Fibroblast of lung (primary cell): ENCODE measurements around the gene MYRIP. TPM values are rescaled to one million over a fixed set of nuclear protein-coding genes. Genes with fewer than 3 reads are reported as not detected.

Source experiments
- DNase-seq, 2 donors: peaks; one replicate each; pipeline versions ENCODE4 v3.0.0 to v3.0.0-alpha.2; 2010; ENCODE audit warnings: low read depth in 2 of 2
- H2AFZ ChIP-seq: 2 replicates; pipeline ENCODE4 v1.5.1; 2012; ENCODE audit warnings: low read length, control low read depth, inconsistent platforms
- H3K27ac ChIP-seq: 2 replicates; pipeline ENCODE4 v1.5.1; 2011; ENCODE audit warnings: low read length, control low read depth; ENCODE audit not compliant: insufficient read depth
- H3K27me3 ChIP-seq: 2 replicates; pipeline ENCODE4 v1.5.1; 2011; ENCODE audit warnings: mild to moderate bottlenecking, low read length; ENCODE audit not compliant: control insufficient read depth, insufficient read depth
- H3K36me3 ChIP-seq: 2 replicates; pipeline ENCODE4 v1.5.1; 2011; ENCODE audit warnings: low read length; ENCODE audit not compliant: control insufficient read depth, insufficient read depth
- H3K4me1 ChIP-seq: 2 replicates; pipeline ENCODE4 v1.5.1; 2011; ENCODE audit warnings: low read length; ENCODE audit not compliant: control insufficient read depth, insufficient read depth; ENCODE audit errors: extremely low read depth
- H3K4me2 ChIP-seq: 2 replicates; pipeline ENCODE4 v1.5.1; 2011; ENCODE audit warnings: low read length, control low read depth; ENCODE audit not compliant: insufficient read depth; ENCODE audit errors: extremely low read depth
- H3K4me3 ChIP-seq, 4 experiments: fragments of 200-600 bp in 1 of 4; sonication (generic) in 1 of 4; replicated peaks in 1 of 4; 2 replicates each; pipeline ENCODE4 v1.5.1; 2011 to 2016; ENCODE audit warnings: low read length in 4 of 4, low read depth in 3 of 4, mild to moderate bottlenecking in 3 of 4, control low read depth in 2 of 4, inconsistent platforms in 1 of 4, mixed read lengths in 1 of 4; ENCODE audit not compliant: insufficient read depth in 1 of 4; ENCODE audit errors: control extremely low read depth in 1 of 4
- H3K79me2 ChIP-seq: 2 replicates; pipeline ENCODE4 v1.5.1; 2012; ENCODE audit warnings: mild to moderate bottlenecking, low read length, inconsistent platforms; ENCODE audit not compliant: control insufficient read depth, insufficient read depth
- H3K9ac ChIP-seq: 2 replicates; pipeline ENCODE4 v1.5.1; 2011; ENCODE audit warnings: mild to moderate bottlenecking, low read length, control low read depth; ENCODE audit not compliant: insufficient read depth
- H3K9me3 ChIP-seq: 2 replicates; pipeline ENCODE4 v1.5.1; 2012; ENCODE audit warnings: low read depth, low read length; ENCODE audit not compliant: control insufficient read depth, insufficient read depth
- H4K20me1 ChIP-seq: 2 replicates; pipeline ENCODE4 v1.5.1; 2011; ENCODE audit warnings: low read length; ENCODE audit not compliant: control insufficient read depth, insufficient read depth; ENCODE audit errors: extremely low read depth
- EZH2 ChIP-seq: IDR thresholded peaks from 2 replicates; pipeline ENCODE4 v1.5.1; 2012; ENCODE audit warnings: low read length, control low read depth, mild to moderate bottlenecking; ENCODE audit errors: missing control alignments
- polyA plus RNA-seq, 2 donors: library from polyadenylated mRNA; depleted of rRNA in 1 of 2; stranded (reverse) in 1 of 2; unstranded in 1 of 2; fragments of >200 nt; gene quantifications; 2 replicates each; pipeline ENCODE4 v1.2.1, GENCODE V29; 2011 to 2012; ENCODE audit warnings: missing spikeins in 1 of 2
- total RNA-seq: library from RNA; depleted of rRNA; stranded (reverse); fragments of >200 nt; gene quantifications from 2 replicates; pipeline ENCODE4 v1.2.1, GENCODE V29; 2014
- TF ChIP-seq, protein P1 (sequence below), 2 donors: IDR thresholded peaks in 1 of 2; conservative IDR thresholded peaks in 1 of 2; 1 replicate in 1 of 2; 2 replicates in 1 of 2; pipeline ENCODE4 v1.5.1; 2011 to 2012; ENCODE audit warnings: low read length in 2 of 2, control low read depth in 1 of 2, inconsistent platforms in 1 of 2, low read depth in 1 of 2, mild to moderate bottlenecking in 1 of 2

Gene MYRIP
- total and polyA plus RNA-seq, 2 donors (not counting 1 experiment from before 2014, with no cell fraction given): 0.02 TPM; not detected in 1

DNA sequence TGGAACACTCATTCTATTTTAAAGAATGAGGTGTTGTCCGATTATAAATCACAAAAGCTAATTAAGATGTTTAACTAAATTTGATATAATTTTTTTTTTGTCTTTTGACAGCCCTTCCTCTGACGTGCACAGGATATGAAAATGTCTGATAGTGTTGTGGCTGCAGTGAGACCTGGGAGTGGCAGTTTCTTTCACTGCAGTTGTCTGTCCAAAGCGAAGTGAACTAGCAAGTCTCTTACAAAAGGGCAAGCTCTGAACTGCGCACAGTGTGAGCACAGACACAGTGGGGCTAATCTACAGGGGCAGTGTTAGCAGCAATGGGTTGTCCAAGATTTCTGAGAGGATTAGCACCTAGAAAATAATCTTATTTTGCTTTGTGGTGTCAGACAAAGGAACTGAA is 29.1 kb upstream of the MYRIP start:
- TF ChIP-seq, protein P1, sequence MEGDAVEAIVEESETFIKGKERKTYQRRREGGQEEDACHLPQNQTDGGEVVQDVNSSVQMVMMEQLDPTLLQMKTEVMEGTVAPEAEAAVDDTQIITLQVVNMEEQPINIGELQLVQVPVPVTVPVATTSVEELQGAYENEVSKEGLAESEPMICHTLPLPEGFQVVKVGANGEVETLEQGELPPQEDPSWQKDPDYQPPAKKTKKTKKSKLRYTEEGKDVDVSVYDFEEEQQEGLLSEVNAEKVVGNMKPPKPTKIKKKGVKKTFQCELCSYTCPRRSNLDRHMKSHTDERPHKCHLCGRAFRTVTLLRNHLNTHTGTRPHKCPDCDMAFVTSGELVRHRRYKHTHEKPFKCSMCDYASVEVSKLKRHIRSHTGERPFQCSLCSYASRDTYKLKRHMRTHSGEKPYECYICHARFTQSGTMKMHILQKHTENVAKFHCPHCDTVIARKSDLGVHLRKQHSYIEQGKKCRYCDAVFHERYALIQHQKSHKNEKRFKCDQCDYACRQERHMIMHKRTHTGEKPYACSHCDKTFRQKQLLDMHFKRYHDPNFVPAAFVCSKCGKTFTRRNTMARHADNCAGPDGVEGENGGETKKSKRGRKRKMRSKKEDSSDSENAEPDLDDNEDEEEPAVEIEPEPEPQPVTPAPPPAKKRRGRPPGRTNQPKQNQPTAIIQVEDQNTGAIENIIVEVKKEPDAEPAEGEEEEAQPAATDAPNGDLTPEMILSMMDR (conservative IDR thresholded peaks at IDR 0.05 in 1 of 2, IDR thresholded peaks at IDR 0.05 in 1 of 2; ENCODE audit: low read depth in 1 of 2, low read length in 2 of 2): no peak
- TF ChIP-seq EZH2: no peak
- H3K36me3 ChIP-seq: no peaks in the 10 kb centered on the region
- no peak overlapping the region for H3K27ac ChIP-seq
- H3K9me3 ChIP-seq: no peaks in the 10 kb centered on the region
- no peaks in the 10 kb centered on the region for H3K27me3 ChIP-seq
- H3K4me3 ChIP-seq: no peak overlapping the region
- H3K9ac ChIP-seq: no peak overlapping the region
- H3K4me2 ChIP-seq: no peak overlapping the region
- no peaks in the 10 kb centered on the region for H3K79me2 ChIP-seq
- no peak overlapping the region for H2AFZ ChIP-seq
- H3K4me1 ChIP-seq: no peaks in the 10 kb centered on the region
- no peaks in the 10 kb centered on the region for H4K20me1 ChIP-seq
- no peak for DNase-seq

DNA sequence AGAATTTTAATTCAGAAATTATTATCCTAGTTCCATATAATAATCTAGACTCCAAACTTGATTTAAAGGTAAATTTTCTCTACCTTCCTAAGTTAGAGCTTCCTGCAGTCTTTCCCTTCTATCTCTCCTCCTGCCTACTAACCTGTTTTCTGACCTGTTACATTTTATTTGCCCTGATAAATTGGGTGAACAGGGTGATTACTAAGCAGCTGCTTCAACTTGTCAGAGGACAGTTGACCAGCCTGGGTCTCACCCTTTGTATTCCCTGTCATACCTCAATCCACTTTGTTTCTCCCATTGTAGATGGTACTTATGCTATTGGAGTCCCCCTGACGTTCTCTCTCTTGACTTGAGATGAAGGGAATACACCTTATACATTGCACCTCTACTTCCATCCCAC is 28.4 kb upstream of the MYRIP start:
- H3K79me2 ChIP-seq: no peaks in the 10 kb centered on the region
- H3K4me1 ChIP-seq: no peaks in the 10 kb centered on the region
- no peak overlapping the region for H3K27ac ChIP-seq
- H2AFZ ChIP-seq: no peak overlapping the region
- TF ChIP-seq EZH2: no peak
- TF ChIP-seq, protein P1 (conservative IDR thresholded peaks at IDR 0.05 in 1 of 2, IDR thresholded peaks at IDR 0.05 in 1 of 2; ENCODE audit: low read depth in 1 of 2, low read length in 2 of 2): no peak
- DNase-seq: no peak
- H3K4me3 ChIP-seq: no peak overlapping the region
- H3K9me3 ChIP-seq: no peaks in the 10 kb centered on the region
- H4K20me1 ChIP-seq: no peaks in the 10 kb centered on the region
- no peaks in the 10 kb centered on the region for H3K36me3 ChIP-seq
- no peak overlapping the region for H3K4me2 ChIP-seq
- no peak overlapping the region for H3K9ac ChIP-seq
- no peaks in the 10 kb centered on the region for H3K27me3 ChIP-seq

DNA sequence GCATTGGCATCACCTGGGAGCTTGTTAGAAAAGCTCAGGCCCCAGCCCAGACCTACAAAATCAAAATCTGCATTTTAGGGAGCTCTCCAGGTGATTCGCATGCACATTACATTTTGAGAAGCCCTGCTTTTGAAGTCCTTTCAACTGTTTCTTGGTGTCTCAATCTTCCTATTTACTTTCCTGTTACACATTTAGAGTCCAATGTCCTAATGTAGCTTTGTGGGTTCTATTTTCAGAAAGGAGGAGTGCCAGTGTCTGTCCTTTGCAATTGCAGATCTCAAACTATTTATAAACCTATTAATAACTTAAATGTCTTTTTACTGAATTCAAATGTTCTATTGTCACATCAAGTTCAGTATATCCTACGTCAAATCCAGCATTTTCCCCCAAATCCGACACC is 27.8 kb upstream of the MYRIP start:
- H3K9me3 ChIP-seq: no peaks in the 10 kb centered on the region
- H2AFZ ChIP-seq: no peak overlapping the region
- TF ChIP-seq, protein P1 (conservative IDR thresholded peaks at IDR 0.05 in 1 of 2, IDR thresholded peaks at IDR 0.05 in 1 of 2; ENCODE audit: low read depth in 1 of 2, low read length in 2 of 2): no peak
- TF ChIP-seq EZH2: no peak
- no peaks in the 10 kb centered on the region for H3K36me3 ChIP-seq
- H4K20me1 ChIP-seq: no peaks in the 10 kb centered on the region
- H3K27me3 ChIP-seq: no peaks in the 10 kb centered on the region
- no peaks in the 10 kb centered on the region for H3K79me2 ChIP-seq
- no peak overlapping the region for H3K4me2 ChIP-seq
- DNase-seq: no peak
- H3K27ac ChIP-seq: no peak overlapping the region
- no peak overlapping the region for H3K9ac ChIP-seq
- no peak overlapping the region for H3K4me3 ChIP-seq
- H3K4me1 ChIP-seq: no peaks in the 10 kb centered on the region
